ENCODE results near the gene MRAS. TPM values are rescaled to one million over a fixed set of nuclear protein-coding genes. Genes with fewer than 3 reads are reported as not detected.

MRAS gene
- total and polyA plus RNA-seq, 2 of the 8 experiments (the other 6 are each of a cell fraction or from before 2014, with no cell fraction given): 10.6 to 16.2 TPM

GRCh38 chr3:138373736-138374094 lies 25.3 kb downstream of the MRAS start (continued):
- TF ChIP-seq CTCF (IDR thresholded peaks at IDR 0.05; ENCODE audit: control extremely low read depth in 1 of 3, insufficient read depth in 1 of 3, low read depth in 1 of 3, low read length in 3 of 3) (no peak), CBX5 (IDR thresholded peaks at IDR 0.05; ENCODE audit: low read depth, low read length) (no peak), CREB1 (IDR thresholded peaks at IDR 0.05) (no peak)
